ENCODE measurements around the gene GALNT13. TPM values are rescaled to one million over a fixed set of nuclear protein-coding genes. Genes with fewer than 3 reads are reported as not detected.

The GALNT13 gene
- total RNA-seq, 1 donor from 2014 or later: 5.8 TPM

GRCh38 chr2:154425994-154426393, 554.3 kb downstream of the GALNT13 start:
- no peaks in the 10 kb centered on the region for H3K4me1 ChIP-seq
- H3K27ac ChIP-seq: no peak overlapping the region
- H3K9me3 ChIP-seq: no peaks in the 10 kb centered on the region
- H3K27me3 ChIP-seq: no peaks in the 10 kb centered on the region
- DNase-seq: no peak
- H3K4me3 ChIP-seq: no peak overlapping the region
- TF ChIP-seq CTCF (IDR thresholded peaks at IDR 0.05): no peak
- H3K36me3 ChIP-seq: no peaks in the 10 kb centered on the region
- intact Hi-C loops (cut with DNase I): no loop called here
- no peak for ATAC-seq

- no peak for ATAC-seq
- no peak for TF ChIP-seq CTCF (IDR thresholded peaks at IDR 0.05)
- intact Hi-C loops (cut with DNase I): no loop called here
These were observed 555.7 kb downstream of the GALNT13 start for GRCh38 chr2:154427453-154427852.

GRCh38 chr2:154428022-154428421, 556.3 kb downstream of the GALNT13 start:
- no peaks in the 10 kb centered on the region for H3K9me3 ChIP-seq
- H3K4me3 ChIP-seq: no peak overlapping the region
- ATAC-seq (no peak), DNase-seq (no peak)
- H3K27me3 ChIP-seq: no peaks in the 10 kb centered on the region
- H3K27ac ChIP-seq: no peak overlapping the region
- no peaks in the 10 kb centered on the region for H3K36me3 ChIP-seq
- no peak for TF ChIP-seq CTCF (IDR thresholded peaks at IDR 0.05)
- no peaks in the 10 kb centered on the region for H3K4me1 ChIP-seq
- intact Hi-C loops (cut with DNase I): no loop called here

More at GRCh38 chr2:154427453-154427852, 555.7 kb downstream of the GALNT13 start:
- Histone ChIP-seq H3K36me3 (no peaks in the 10 kb centered on the region), H3K9me3 (no peaks in the 10 kb centered on the region), H3K27ac (no peak overlapping the region), H3K27me3 (no peaks in the 10 kb centered on the region), H3K4me1 (no peaks in the 10 kb centered on the region), H3K4me3 (no peak overlapping the region)
- DNase-seq: no peak

GRCh38 chr2:154433010-154433409, 561.3 kb downstream of the GALNT13 start:
- intact Hi-C loops (cut with DNase I): no loop called here
- no peaks in the 10 kb centered on the region for H3K4me1 ChIP-seq
- H3K9me3 ChIP-seq: no peaks in the 10 kb centered on the region

GRCh38 chr2:154437104-154437503, 565.4 kb downstream of the GALNT13 start:
- intact Hi-C loops (cut with DNase I): no loop called here
- TF ChIP-seq CTCF (IDR thresholded peaks at IDR 0.05): no peak
- no peak overlapping the region for H3K27ac ChIP-seq
- no peak overlapping the region for H3K4me3 ChIP-seq
- no peaks in the 10 kb centered on the region for H3K36me3 ChIP-seq
- no peak for ATAC-seq
- no peaks in the 10 kb centered on the region for H3K4me1 ChIP-seq
- no peaks in the 10 kb centered on the region for H3K9me3 ChIP-seq
- no peaks in the 10 kb centered on the region for H3K27me3 ChIP-seq
- DNase-seq: no peak

More at GRCh38 chr2:154433010-154433409, 561.3 kb downstream of the GALNT13 start:
- DNase-seq (no peak), ATAC-seq (no peak)
- H3K36me3 ChIP-seq: no peaks in the 10 kb centered on the region
- no peaks in the 10 kb centered on the region for H3K27me3 ChIP-seq
- no peak overlapping the region for H3K4me3 ChIP-seq
- H3K27ac ChIP-seq: no peak overlapping the region
- no peak for TF ChIP-seq CTCF (IDR thresholded peaks at IDR 0.05)

- no peaks in the 10 kb centered on the region for H3K9me3 ChIP-seq
- no peak for ATAC-seq
- peak; percentile 15 for TF ChIP-seq CTCF (IDR thresholded peaks at IDR 0.05)
- H3K4me1 ChIP-seq: no peaks in the 10 kb centered on the region
- DNase-seq: no peak
- H3K4me3 ChIP-seq: no peak overlapping the region
- H3K36me3 ChIP-seq: no peaks in the 10 kb centered on the region
- H3K27me3 ChIP-seq: no peaks in the 10 kb centered on the region
- intact Hi-C loops (cut with DNase I): no loop called here
- H3K27ac ChIP-seq: no peak overlapping the region
These were observed 567.4 kb downstream of the GALNT13 start for GRCh38 chr2:154439156-154439555.

Data from upper lobe of right lung (tissue), 1 donor.